Tibial nerve (tissue), 3 donors: ENCODE data around the gene HNF4A.

Experiments
- CTCF ChIP-seq, 5 experiments: fragments of 200-600 bp in 3 of 5; fragments of 450-650 bp in 2 of 5; sonication (generic) in 3 of 5; IDR thresholded peaks; one replicate each; pipeline ENCODE4 v1.5.1; 2016 to 2019; ENCODE audit warnings: antibody characterized with exemption in 5 of 5, mild to moderate bottlenecking in 3 of 5, moderate library complexity in 2 of 5
- POLR2A ChIP-seq, 2 donors: fragments of 450-650 bp; IDR thresholded peaks; one replicate each; pipeline ENCODE4 v1.6.1; 2017; ENCODE audit warnings: antibody characterized with exemption in 2 of 2, mild to moderate bottlenecking in 2 of 2, moderate library complexity in 2 of 2

GRCh38 chr20:44342248-44342647, 13.3 kb upstream of the HNF4A start:
- TF ChIP-seq CTCF (IDR thresholded peaks at IDR 0.05) = no peak
- TF ChIP-seq POLR2A (IDR thresholded peaks at IDR 0.05) = no peak
